ENCODE measurements around the gene EXOC3L4.

- no peak for TF ChIP-seq ZFP30 (CRISPR knock-in tag; IDR thresholded peaks at IDR 0.05)
- TF ChIP-seq PATZ1 (CRISPR knock-in tag; IDR thresholded peaks at IDR 0.05; ENCODE audit: borderline replicate concordance): no peak
- TF ChIP-seq ISL1 (CRISPR knock-in tag; IDR thresholded peaks at IDR 0.05): no peak
- TF ChIP-seq RARB (CRISPR knock-in tag; IDR thresholded peaks at IDR 0.05): no peak
- TF ChIP-seq PPARA (CRISPR knock-in tag; IDR thresholded peaks at IDR 0.05; ENCODE audit: borderline replicate concordance): no peak
- no peak for TF ChIP-seq ARNTL (CRISPR knock-in tag; IDR thresholded peaks at IDR 0.05; ENCODE audit: borderline replicate concordance, low read depth)
- TF ChIP-seq TSHZ2 (CRISPR knock-in tag; IDR thresholded peaks at IDR 0.05): no peak
- no peak for TF ChIP-seq TCF4 (CRISPR knock-in tag; IDR thresholded peaks at IDR 0.05; ENCODE audit: borderline replicate concordance)
- TF ChIP-seq, protein P1, sequence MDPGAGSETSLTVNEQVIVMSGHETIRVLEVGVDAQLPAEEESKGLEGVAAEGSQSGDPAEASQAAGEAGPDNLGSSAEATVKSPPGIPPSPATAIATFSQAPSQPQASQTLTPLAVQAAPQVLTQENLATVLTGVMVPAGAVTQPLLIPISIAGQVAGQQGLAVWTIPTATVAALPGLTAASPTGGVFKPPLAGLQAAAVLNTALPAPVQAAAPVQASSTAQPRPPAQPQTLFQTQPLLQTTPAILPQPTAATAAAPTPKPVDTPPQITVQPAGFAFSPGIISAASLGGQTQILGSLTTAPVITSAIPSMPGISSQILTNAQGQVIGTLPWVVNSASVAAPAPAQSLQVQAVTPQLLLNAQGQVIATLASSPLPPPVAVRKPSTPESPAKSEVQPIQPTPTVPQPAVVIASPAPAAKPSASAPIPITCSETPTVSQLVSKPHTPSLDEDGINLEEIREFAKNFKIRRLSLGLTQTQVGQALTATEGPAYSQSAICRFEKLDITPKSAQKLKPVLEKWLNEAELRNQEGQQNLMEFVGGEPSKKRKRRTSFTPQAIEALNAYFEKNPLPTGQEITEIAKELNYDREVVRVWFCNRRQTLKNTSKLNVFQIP (CRISPR knock-in tag; IDR thresholded peaks at IDR 0.05; ENCODE audit: borderline replicate concordance, low read depth): no peak
- no peak for TF ChIP-seq SNAI2 (CRISPR knock-in tag; IDR thresholded peaks at IDR 0.05)
- TF ChIP-seq ZFP3 (CRISPR knock-in tag; IDR thresholded peaks at IDR 0.05): no peak
- TF ChIP-seq, protein P2, sequence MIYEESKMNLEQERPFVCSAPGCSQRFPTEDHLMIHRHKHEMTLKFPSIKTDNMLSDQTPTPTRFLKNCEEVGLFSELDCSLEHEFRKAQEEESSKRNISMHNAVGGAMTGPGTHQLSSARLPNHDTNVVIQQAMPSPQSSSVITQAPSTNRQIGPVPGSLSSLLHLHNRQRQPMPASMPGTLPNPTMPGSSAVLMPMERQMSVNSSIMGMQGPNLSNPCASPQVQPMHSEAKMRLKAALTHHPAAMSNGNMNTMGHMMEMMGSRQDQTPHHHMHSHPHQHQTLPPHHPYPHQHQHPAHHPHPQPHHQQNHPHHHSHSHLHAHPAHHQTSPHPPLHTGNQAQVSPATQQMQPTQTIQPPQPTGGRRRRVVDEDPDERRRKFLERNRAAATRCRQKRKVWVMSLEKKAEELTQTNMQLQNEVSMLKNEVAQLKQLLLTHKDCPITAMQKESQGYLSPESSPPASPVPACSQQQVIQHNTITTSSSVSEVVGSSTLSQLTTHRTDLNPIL (CRISPR knock-in tag; IDR thresholded peaks at IDR 0.05; ENCODE audit: low read depth): no peak
- TF ChIP-seq TOX (CRISPR knock-in tag; IDR thresholded peaks at IDR 0.05; ENCODE audit: borderline replicate concordance): no peak
- TF ChIP-seq OSR1 (CRISPR knock-in tag; IDR thresholded peaks at IDR 0.05): no peak
These were observed 16.1 kb upstream of the EXOC3L4 start for GRCh38 chr14:103078420-103078749.
